SK-N-SH (cell line): ENCODE measurements around the gene PDPK1.
"Not testable (repeated sequence)": the region's sequence is repeated elsewhere in the genome, so short reads cannot be mapped to it uniquely, and the experiment has no call there.

Source experiments
- CHD2 ChIP-seq: fragments of 150-350 bp; IDR thresholded peaks from 2 replicates; pipeline ENCODE4 v1.6.1; 2018; ENCODE audit warnings: low read length; ENCODE audit not compliant: partially characterized antibody
- EZH2phosphoT487 ChIP-seq: fragments of 200-600 bp; sonication (generic); IDR thresholded peaks from 2 replicates; pipeline ENCODE4 v1.6.1; 2017; ENCODE audit warnings: low read depth, mixed run types, mild to moderate bottlenecking, antibody characterized with exemption, moderate library complexity, borderline replicate concordance
- FOSL2 ChIP-seq: IDR thresholded peaks from 2 replicates; pipeline ENCODE4 v1.4.0; 2012; ENCODE audit warnings: low read depth, mild to moderate bottlenecking, moderate library complexity, borderline replicate concordance
- GABPA ChIP-seq: IDR thresholded peaks from 2 replicates; pipeline ENCODE4 v1.4.0; 2012; ENCODE audit warnings: low read depth, mild to moderate bottlenecking
- MAX ChIP-seq: IDR thresholded peaks from 2 replicates; pipeline ENCODE4 v1.4.0; 2012; ENCODE audit warnings: low read depth
- NFIC ChIP-seq: IDR thresholded peaks from 2 replicates; pipeline ENCODE4 v1.4.0; 2012; ENCODE audit warnings: borderline replicate concordance
- POLR2AphosphoS5 ChIP-seq: IDR thresholded peaks from 2 replicates; pipeline ENCODE4 v1.6.1; 2012; ENCODE audit warnings: low read depth, low read length
- RCOR1 ChIP-seq: fragments of 150-350 bp; IDR thresholded peaks from 2 replicates; pipeline ENCODE4 v1.6.1; 2017; ENCODE audit warnings: antibody characterized with exemption, low read length
- TCF12 ChIP-seq: IDR thresholded peaks from 2 replicates; pipeline ENCODE4 v1.4.0; 2012
- TF ChIP-seq, protein P1 (sequence below): fragments of 200-600 bp; sonication (generic); IDR thresholded peaks from 2 replicates; pipeline ENCODE4 v1.6.1; 2017; ENCODE audit warnings: antibody characterized with exemption, mild to moderate bottlenecking, moderate library complexity
- TF ChIP-seq, protein P2 (sequence below): IDR thresholded peaks from 2 replicates; pipeline ENCODE4 v1.4.0; 2012; ENCODE audit warnings: low read depth, borderline replicate concordance

DNA sequence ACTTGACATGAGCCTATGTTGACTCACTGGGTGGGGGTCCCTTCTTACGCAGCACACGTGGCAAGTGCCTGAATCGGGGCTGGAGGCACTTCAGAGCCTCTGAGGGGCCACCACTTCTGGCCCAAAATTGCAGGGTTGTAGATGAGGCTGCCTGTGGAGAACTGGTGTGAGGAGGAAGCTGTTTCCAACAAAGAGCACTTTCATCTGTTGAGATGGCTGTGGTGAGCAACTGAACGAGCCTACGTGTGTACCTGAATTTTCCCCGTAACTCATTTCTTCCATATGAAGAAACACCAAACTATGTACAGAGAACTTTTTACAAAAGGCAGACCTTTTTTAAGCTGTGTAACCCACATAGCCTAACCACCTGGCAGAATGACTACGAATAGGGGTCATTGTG lies 64.4 kb downstream of the PDPK1 start:
- TF ChIP-seq, protein P1, sequence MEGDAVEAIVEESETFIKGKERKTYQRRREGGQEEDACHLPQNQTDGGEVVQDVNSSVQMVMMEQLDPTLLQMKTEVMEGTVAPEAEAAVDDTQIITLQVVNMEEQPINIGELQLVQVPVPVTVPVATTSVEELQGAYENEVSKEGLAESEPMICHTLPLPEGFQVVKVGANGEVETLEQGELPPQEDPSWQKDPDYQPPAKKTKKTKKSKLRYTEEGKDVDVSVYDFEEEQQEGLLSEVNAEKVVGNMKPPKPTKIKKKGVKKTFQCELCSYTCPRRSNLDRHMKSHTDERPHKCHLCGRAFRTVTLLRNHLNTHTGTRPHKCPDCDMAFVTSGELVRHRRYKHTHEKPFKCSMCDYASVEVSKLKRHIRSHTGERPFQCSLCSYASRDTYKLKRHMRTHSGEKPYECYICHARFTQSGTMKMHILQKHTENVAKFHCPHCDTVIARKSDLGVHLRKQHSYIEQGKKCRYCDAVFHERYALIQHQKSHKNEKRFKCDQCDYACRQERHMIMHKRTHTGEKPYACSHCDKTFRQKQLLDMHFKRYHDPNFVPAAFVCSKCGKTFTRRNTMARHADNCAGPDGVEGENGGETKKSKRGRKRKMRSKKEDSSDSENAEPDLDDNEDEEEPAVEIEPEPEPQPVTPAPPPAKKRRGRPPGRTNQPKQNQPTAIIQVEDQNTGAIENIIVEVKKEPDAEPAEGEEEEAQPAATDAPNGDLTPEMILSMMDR: not testable (repeated sequence)
- not testable (repeated sequence) for TF ChIP-seq RCOR1, TCF12, MAX, POLR2AphosphoS5, FOSL2, GABPA, EZH2phosphoT487, CHD2, NFIC
- TF ChIP-seq, protein P2, sequence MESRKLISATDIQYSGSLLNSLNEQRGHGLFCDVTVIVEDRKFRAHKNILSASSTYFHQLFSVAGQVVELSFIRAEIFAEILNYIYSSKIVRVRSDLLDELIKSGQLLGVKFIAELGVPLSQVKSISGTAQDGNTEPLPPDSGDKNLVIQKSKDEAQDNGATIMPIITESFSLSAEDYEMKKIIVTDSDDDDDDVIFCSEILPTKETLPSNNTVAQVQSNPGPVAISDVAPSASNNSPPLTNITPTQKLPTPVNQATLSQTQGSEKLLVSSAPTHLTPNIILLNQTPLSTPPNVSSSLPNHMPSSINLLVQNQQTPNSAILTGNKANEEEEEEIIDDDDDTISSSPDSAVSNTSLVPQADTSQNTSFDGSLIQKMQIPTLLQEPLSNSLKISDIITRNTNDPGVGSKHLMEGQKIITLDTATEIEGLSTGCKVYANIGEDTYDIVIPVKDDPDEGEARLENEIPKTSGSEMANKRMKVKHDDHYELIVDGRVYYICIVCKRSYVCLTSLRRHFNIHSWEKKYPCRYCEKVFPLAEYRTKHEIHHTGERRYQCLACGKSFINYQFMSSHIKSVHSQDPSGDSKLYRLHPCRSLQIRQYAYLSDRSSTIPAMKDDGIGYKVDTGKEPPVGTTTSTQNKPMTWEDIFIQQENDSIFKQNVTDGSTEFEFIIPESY: not testable (repeated sequence)
